B cell (primary cell): Measurements from ENCODE around the gene MTMR6. TPM values are rescaled to one million over a fixed set of nuclear protein-coding genes. Genes with fewer than 3 reads are reported as not detected.

Experiments
- ATAC-seq: fragments of 200-7000 bp; cut with Tn5 transposase; one replicate; pipeline ENCODE4 v1.10.0; 2021; ENCODE audit warnings: low read depth, mild to moderate bottlenecking, moderate number of reproducible peaks, moderate library complexity
- CTCF ChIA-PET: fragments of 350-600 bp; sonication (Branson Sonifier 250); formaldehyde crosslinking; loops from one replicate; lab custom pipeline; 2021; ENCODE audit warnings: antibody characterized with exemption, inconsistent platforms; lab: Charles Lee
- POLR2A ChIA-PET: fragments of 350-600 bp; sonication (Branson Sonifier 250); formaldehyde crosslinking; loops from one replicate; lab custom pipeline; 2021; ENCODE audit warnings: antibody characterized with exemption; lab: Charles Lee
- DNase-seq: peaks from one replicate; pipeline ENCODE4 v3.0.0; 2013
- H2AFZ ChIP-seq: 2 replicates; pipeline ENCODE4 v1.6.1; 2012; ENCODE audit warnings: mild to moderate bottlenecking, low read depth, low read length; ENCODE audit not compliant: insufficient read depth, poor library complexity, severe bottlenecking
- H3K27ac ChIP-seq, 2 donors: 1 replicate in 1 of 2; 2 replicates in 1 of 2; pipeline ENCODE4 v1.5.1; 2012 to 2013; ENCODE audit warnings: low read length in 2 of 2, mild to moderate bottlenecking in 2 of 2, moderate library complexity in 1 of 2
- H3K27me3 ChIP-seq, 4 experiments: fragments of 200-600 bp in 1 of 4; sonication (generic) in 1 of 4; replicated peaks in 1 of 4; 1 replicate in 2 of 4; 2 replicates in 2 of 4; pipeline versions ENCODE4 v1.6.1 to v1.7.0; 2013 to 2016; ENCODE audit warnings: low read length in 3 of 4, mild to moderate bottlenecking in 2 of 4, mixed read lengths in 1 of 4, moderate library complexity in 1 of 4; ENCODE audit not compliant: insufficient read depth in 4 of 4, control insufficient read depth in 3 of 4; ENCODE audit errors: control extremely low read depth in 1 of 4
- H3K36me3 ChIP-seq, 2 experiments: replicated peaks in 1 of 2; 1 replicate in 1 of 2; 2 replicates in 1 of 2; pipeline versions ENCODE4 v1.6.1 to v1.7.1; 2013; ENCODE audit warnings: low read length in 1 of 2; ENCODE audit not compliant: insufficient read depth in 2 of 2, control insufficient read depth in 1 of 2; ENCODE audit errors: control extremely low read depth in 1 of 2, extremely low read depth in 1 of 2
- H3K4me1 ChIP-seq, 2 donors: fragments of 200-600 bp in 1 of 2; sonication (generic) in 1 of 2; 1 replicate in 1 of 2; 2 replicates in 1 of 2; pipeline versions ENCODE4 v1.5.1 to v1.6.1; 2013 to 2017; ENCODE audit warnings: low read length in 2 of 2; ENCODE audit not compliant: control insufficient read depth in 2 of 2, insufficient read depth in 2 of 2
- H3K4me2 ChIP-seq: replicated peaks from 2 replicates; pipeline ENCODE3; 2012; ENCODE audit warnings: mild to moderate bottlenecking, low read depth, low read length; ENCODE audit not compliant: poor library complexity, severe bottlenecking
- H3K4me3 ChIP-seq, 5 experiments: fragments of 200-600 bp in 1 of 5; sonication (generic) in 1 of 5; 1 replicate in 3 of 5; 2 replicates in 2 of 5; pipeline versions ENCODE4 v1.5.1 to v1.7.0; 2011 to 2016; ENCODE audit warnings: low read length in 4 of 5, mild to moderate bottlenecking in 4 of 5, low read depth in 2 of 5, control low read depth in 1 of 5, moderate library complexity in 1 of 5; ENCODE audit not compliant: insufficient read depth in 1 of 5; ENCODE audit errors: control extremely low read depth in 1 of 5, extremely low read depth in 1 of 5
- H3K79me2 ChIP-seq: fragments of 200-600 bp; sonication (generic); one replicate; pipeline ENCODE4 v1.6.0; 2016; ENCODE audit warnings: low read length; ENCODE audit not compliant: control insufficient read depth, insufficient read depth
- H3K9ac ChIP-seq: fragments of 200-600 bp; sonication (generic); 2 replicates; pipeline ENCODE4 v1.6.1; 2017; ENCODE audit warnings: mild to moderate bottlenecking, low read length, moderate library complexity
- H3K9me3 ChIP-seq, 3 donors: one replicate each; pipeline versions ENCODE4 v1.6.1 to v1.7.1; 2013; ENCODE audit warnings: low read length in 2 of 3; ENCODE audit not compliant: control insufficient read depth in 2 of 3, insufficient read depth in 1 of 3; ENCODE audit errors: control extremely low read depth in 1 of 3
- H4K20me1 ChIP-seq: 2 replicates; pipeline ENCODE4 v1.6.0; 2012; ENCODE audit warnings: mild to moderate bottlenecking, low read length; ENCODE audit not compliant: insufficient read depth, control insufficient read depth, poor library complexity, severe bottlenecking
- H3K27ac Mint-ChIP-seq: one replicate; pipeline ENCODE4 v1.8.0; 2021; ENCODE audit warnings: mixed read lengths
- H3K27me3 Mint-ChIP-seq: one replicate; pipeline ENCODE4 v1.8.0; 2021; ENCODE audit warnings: mixed read lengths
- H3K4me1 Mint-ChIP-seq: one replicate; pipeline ENCODE4 v1.8.0; 2021; ENCODE audit warnings: mixed read lengths
- H3K4me3 Mint-ChIP-seq: one replicate; pipeline ENCODE4 v1.8.0; 2021; ENCODE audit warnings: mixed read lengths
- H3K9me3 Mint-ChIP-seq: one replicate; pipeline ENCODE4 v1.8.0; 2022; ENCODE audit warnings: mixed read lengths; ENCODE audit not compliant: insufficient read depth
- EZH2 ChIP-seq: IDR thresholded peaks from 2 replicates; pipeline ENCODE4 v1.6.1; 2012; ENCODE audit warnings: borderline replicate concordance, low read depth, mild to moderate bottlenecking, moderate library complexity, low read length; ENCODE audit not compliant: insufficient read depth, poor library complexity, severe bottlenecking
- WGBS: methylation state at CpG from one replicate; pipeline ENCODE4 v1.1.5; 2013; ENCODE audit warnings: missing lambda C conversion rate; ENCODE audit not compliant: insufficient coverage; 5-methylcytosine and 5-hydroxymethylcytosine counted together
- intact Hi-C: fragments of 100-400 bp; cut with micrococcal nuclease; formaldehyde crosslinking; loops from one replicate; pipeline ENCODE4 v1.10.0; 2022
- polyA plus RNA-seq: library from polyadenylated mRNA; depleted of rRNA; stranded (reverse); fragments of >200 nt; gene quantifications from 2 replicates; pipeline ENCODE4 v1.2.3, GENCODE V29; 2012
- total RNA-seq, 2 donors: library from RNA; stranded (reverse); fragments of 120-200 nt in 1 of 2; gene quantifications; 1 replicate in 1 of 2; 2 replicates in 1 of 2; pipeline versions ENCODE4 v1.2.3 to v1.2.4, GENCODE V29; 2013 to 2022
- TF ChIP-seq, protein P1 (sequence below): fragments of 200-600 bp; IDR thresholded peaks from one replicate; pipeline ENCODE4 v1.8.0; 2022; ENCODE audit warnings: antibody characterized with exemption, mild to moderate bottlenecking

MTMR6 gene
- total and polyA plus RNA-seq, 2 donors (not counting 1 experiment from before 2014, with no cell fraction given), result 3.7 to 21.4 TPM

DNA sequence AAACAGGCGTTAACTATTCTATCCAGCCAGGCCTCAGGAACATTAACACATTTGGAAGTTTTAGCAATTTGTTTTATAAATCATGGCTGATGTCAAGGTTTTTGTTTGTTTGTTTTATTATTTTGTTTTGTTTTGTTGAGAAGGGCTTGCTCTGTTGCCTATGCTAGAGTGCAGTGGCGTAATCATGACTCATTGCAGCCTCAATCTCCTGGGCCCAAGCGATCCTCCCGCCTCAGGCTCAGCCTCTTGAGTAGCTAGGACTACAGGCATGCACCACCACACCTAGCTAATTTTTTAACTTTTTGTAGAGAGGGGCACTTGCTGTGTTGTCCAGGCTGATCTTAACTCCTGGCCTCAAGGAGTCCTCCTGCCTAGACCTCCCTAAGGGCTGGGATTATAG is 42.4 kb upstream of the MTMR6 start:
- no peak overlapping the region for H3K27ac ChIP-seq
- CTCF ChIA-PET, result no interaction called here
- WGBS, result 100% methylated on average over 2 of the region's 4 CpGs
- POLR2A ChIA-PET, result no interaction called here
- ATAC-seq (no peak), DNase-seq (no peak)
- no peaks in the 10 kb centered on the region for H4K20me1 ChIP-seq
- H3K4me3 ChIP-seq, result no peak overlapping the region
- no peak overlapping the region for H3K4me2 ChIP-seq
- peaks cover 7 to 62% of the 10 kb centered on the region in 2 experiments for H3K36me3 ChIP-seq
- intact Hi-C loops, result no loop called here
- H2AFZ ChIP-seq, result no peak overlapping the region
- H3K79me2 ChIP-seq, result no peaks in the 10 kb centered on the region
- Mint-ChIP-seq H3K27me3 (no peaks in the 10 kb centered on the region), H3K4me3 (no peak overlapping the region), H3K27ac (no peak overlapping the region), H3K9me3 (no peaks in the 10 kb centered on the region), H3K4me1 (no peaks in the 10 kb centered on the region)
- no peaks in the 10 kb centered on the region for H3K4me1 ChIP-seq
- no peaks in the 10 kb centered on the region for H3K9me3 ChIP-seq
- TF ChIP-seq EZH2, result no peak
- TF ChIP-seq, protein P1, sequence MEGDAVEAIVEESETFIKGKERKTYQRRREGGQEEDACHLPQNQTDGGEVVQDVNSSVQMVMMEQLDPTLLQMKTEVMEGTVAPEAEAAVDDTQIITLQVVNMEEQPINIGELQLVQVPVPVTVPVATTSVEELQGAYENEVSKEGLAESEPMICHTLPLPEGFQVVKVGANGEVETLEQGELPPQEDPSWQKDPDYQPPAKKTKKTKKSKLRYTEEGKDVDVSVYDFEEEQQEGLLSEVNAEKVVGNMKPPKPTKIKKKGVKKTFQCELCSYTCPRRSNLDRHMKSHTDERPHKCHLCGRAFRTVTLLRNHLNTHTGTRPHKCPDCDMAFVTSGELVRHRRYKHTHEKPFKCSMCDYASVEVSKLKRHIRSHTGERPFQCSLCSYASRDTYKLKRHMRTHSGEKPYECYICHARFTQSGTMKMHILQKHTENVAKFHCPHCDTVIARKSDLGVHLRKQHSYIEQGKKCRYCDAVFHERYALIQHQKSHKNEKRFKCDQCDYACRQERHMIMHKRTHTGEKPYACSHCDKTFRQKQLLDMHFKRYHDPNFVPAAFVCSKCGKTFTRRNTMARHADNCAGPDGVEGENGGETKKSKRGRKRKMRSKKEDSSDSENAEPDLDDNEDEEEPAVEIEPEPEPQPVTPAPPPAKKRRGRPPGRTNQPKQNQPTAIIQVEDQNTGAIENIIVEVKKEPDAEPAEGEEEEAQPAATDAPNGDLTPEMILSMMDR, result no peak
- H3K9ac ChIP-seq, result no peak overlapping the region
- H3K27me3 ChIP-seq, result no peaks in the 10 kb centered on the region

DNA sequence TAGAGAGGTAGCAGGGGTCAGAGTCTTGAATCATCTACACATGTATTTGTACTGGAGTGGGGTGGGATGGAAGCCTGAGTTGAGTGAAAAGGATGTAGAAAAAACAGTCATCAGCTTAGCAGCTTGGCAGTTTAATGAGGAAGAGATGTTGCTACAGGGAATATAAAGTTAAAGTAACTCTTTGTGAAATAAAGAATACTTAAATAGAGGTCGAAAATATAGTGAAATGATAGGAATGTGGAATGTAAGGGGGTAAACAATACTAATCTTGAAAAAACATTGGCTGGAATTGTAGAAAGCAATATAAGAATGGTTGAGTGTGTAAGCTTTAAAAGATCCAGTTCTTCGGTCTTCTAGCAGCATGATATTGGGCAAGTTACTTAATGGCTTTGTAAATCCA is 36.8 kb upstream of the MTMR6 start:
- Mint-ChIP-seq H3K27me3 (no peaks in the 10 kb centered on the region), H3K27ac (no peak overlapping the region), H3K9me3 (no peaks in the 10 kb centered on the region), H3K4me1 (no peaks in the 10 kb centered on the region), H3K4me3 (no peak overlapping the region)
- no peak for TF ChIP-seq EZH2
- TF ChIP-seq, protein P1, result no peak
- H3K4me3 ChIP-seq, result no peak overlapping the region
- H3K4me1 ChIP-seq, result no peaks in the 10 kb centered on the region
- H4K20me1 ChIP-seq, result no peaks in the 10 kb centered on the region
- CTCF ChIA-PET, result interaction anchor here (0.7 kb wide), 1 partner anchor 30 kb away, joined by 3 read pairs; no protein-coding TSS in a partner anchor
- ATAC-seq (no peak), DNase-seq (no peak)
- H3K27me3 ChIP-seq, result no peaks in the 10 kb centered on the region
- no CpG with 5 or more reads among the region's 2 CpGs for WGBS
- peaks cover 17 to 65% of the 10 kb centered on the region in 2 experiments for H3K36me3 ChIP-seq
- no peaks in the 10 kb centered on the region for H3K79me2 ChIP-seq
- no peak overlapping the region for H2AFZ ChIP-seq
- POLR2A ChIA-PET, result no interaction called here
- H3K4me2 ChIP-seq, result no peak overlapping the region
- H3K27ac ChIP-seq, result no peak overlapping the region
- no peaks in the 10 kb centered on the region for H3K9me3 ChIP-seq
- no peak overlapping the region for H3K9ac ChIP-seq
- intact Hi-C loops, result no loop called here
